ENCODE results near the gene RPRD1A.
"Not testable (repeated sequence)": the region's sequence is repeated elsewhere in the genome, so short reads cannot be mapped to it uniquely, and the experiment has no call there.

The RPRD1A gene

DNA sequence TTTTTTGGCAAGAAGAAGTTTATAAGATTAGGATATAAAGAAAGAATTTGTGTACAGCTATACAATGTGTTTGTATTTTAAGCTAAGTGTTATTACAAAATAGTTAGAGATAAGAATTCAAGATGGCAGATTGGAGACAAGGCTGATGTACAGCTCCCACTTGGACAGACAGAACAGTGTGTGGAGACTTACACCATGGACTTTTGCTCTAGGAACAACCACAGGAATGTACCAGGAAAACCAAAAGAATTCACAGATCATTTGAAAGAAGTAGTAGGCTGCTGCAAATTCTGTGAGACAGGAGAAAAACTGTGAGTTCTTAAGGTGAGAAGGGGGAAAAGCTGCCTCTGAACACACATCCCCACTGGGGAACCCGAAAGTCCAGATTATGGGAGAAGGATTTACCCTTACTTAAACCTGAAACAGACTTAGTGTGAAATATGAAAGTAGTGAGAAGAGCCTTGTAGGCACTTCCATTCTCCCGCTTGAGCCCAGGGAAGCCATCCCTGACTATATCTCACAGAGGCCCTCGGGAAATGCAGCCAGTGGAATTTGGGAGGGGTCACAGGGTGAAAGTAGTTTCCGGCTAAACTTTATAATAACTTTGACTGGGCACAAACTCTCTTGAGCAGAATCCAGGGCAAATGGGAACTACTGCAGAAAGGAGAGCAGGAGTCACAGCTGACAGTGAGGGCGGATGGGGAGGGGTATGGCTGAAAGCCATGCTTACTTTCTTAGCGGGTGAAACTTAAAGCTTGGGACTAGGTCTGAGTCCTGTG lies 11.6 kb upstream of the RPRD1A start:
- DNase-seq (ENCODE audit: low read depth in 2 of 2), result peak; percentile 37 to 43

DNA sequence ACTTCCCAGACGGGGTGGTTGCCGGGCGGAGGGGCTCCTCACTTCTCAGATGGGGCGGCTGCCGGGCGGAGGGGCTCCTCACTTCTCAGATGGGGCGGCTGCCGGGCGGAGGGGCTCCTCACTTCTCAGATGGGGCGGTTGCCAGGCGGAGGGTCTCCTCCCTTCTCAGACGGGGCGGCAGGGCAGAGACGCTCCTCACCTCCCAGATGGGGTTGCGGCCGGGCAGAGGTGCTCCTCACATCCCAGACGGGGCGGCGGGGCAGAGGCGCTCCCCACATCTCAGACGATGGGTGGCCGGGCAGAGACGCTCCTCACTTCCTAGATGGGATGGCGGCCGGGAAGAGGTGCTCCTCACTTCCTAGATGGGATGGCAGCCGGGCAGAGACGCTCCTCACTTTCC lies 10.4 kb upstream of the RPRD1A start:
- not testable (repeated sequence) for DNase-seq (ENCODE audit: low read depth in 2 of 2)

DNA sequence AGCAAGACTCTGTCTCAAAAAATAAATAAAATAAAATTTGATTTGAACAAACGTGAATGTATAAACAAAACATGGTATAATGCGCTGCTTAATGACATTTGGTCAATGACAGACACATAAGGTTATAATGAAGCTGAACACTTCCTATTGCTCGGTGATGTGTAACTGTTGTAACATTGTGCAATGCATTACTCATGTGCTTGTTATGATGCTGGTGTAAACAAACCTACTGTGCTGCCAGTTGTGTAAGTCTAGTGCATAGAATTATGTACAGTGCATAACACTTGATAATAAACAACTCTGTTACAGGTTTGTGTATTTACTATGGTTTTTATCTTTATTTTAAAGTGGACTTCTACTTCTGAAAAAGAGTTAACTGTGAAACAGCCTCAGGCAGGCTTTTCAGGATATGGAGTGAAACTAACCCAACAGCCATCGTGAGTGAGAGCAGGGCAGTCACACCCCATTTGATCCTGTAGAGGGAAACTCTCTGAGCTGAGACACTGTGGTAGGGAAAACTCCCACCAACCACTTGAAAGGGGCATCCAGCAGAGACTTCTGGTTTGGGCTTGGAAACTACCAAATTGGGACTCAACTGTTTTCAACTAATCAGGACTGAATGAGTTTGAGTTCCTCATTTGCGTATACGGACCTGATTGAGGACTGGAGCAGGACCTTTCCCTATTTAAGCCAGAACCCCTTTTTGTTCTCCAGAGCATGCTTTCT lies 8.7 kb upstream of the RPRD1A start:
- DNase-seq (ENCODE audit: low read depth in 2 of 2), result peak; percentile 42 to 44

DNA sequence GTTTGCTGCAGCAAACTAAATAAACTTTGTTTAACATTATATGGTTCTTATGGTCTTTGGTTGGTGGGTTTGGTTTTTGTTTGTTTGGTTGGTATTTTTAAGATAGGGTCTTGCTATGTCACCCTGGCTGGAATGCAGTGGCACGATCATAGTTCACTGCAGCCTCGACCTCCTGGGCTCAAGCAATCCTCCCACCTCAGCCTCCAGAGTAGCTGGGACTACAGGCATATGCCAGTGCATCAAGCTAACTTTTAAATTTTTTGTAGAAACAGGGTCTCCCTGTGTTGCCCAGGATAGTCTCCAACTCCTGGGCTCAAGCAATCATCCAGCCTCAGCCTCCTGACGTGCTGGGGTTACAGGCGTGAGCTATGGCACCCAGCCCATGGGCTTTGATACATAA lies 7.1 kb upstream of the RPRD1A start:
- no peak for DNase-seq (ENCODE audit: low read depth in 2 of 2)

DNA sequence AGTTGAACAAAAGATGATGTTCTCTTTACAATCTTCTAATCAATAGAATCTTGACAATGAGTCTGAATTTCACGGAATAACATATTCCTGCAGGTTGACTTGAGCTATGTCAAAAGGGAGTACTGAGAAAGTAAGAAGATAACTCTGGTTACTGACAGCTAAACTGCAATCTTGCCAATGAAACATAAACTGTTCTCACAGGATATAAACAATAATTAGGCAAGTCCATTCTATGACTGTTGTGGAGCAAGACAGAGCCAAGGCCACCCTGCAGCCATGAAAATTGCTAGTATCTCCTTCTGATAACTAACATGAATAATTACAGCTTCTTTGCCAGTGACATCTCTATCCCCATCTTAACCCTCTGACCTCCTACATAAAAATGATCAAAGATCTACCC lies 6.3 kb upstream of the RPRD1A start:
- no peak for DNase-seq (ENCODE audit: low read depth in 2 of 2)

DNA sequence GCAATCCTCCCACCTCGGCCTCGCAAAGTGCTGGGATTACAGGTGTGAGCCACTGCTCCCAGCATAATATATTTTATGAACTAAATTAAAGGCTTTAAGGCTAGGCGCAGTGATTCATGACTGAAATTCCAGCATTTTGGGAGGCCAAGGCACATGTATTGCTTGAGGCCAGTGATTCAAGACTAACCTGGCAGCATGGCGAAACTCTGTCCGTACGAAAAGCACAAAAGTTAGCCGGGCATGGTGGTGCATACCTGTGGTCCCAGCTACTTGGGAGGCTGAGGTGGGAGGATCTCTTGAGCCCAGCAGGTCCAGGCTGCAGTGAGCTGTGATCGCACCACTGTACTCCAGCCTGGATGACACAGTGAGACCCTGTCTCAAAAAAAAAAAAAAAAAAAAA lies 5.0 kb upstream of the RPRD1A start:
- DNase-seq (ENCODE audit: low read depth in 2 of 2), result not testable (repeated sequence)

DNA sequence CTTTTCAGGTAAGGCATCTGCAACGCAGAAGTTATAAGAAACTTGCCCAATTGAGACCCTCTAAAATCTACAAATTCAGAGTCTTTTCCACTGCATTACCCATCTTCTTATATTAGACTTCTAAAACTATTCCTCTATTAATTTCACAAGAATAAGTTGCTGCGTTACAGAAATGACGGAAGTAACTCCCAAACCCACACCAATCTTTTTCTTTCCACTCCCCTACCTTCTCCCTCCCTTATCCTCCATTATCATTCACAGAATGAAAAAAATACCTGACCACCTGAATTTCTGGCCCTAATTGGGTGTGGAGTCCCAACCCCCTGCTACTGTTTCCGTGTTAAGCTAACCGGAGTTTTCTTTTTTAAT lies 689 bp downstream of the RPRD1A start:
- no peak for DNase-seq (ENCODE audit: low read depth in 2 of 2)

DNA sequence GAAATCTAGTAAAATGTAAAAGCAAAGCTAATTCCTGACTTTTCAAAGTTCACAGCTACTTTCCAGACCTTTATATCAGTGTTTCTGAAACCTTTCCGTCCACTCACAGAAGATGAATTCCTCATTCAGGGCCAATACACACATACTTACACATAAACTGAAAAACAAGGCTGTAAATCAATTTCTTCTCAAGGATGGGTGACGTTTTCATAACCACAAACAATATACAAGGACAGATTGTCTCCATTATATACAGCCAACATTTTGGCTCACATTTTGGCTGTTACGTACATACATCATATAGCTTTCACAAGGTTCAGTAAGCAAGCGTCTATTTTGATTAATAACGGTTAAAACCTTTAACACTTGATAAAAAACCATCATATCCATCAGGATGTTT lies 1.4 kb downstream of the RPRD1A start:
- DNase-seq (ENCODE audit: low read depth in 2 of 2), result peak; percentile 43 to 44

DNA sequence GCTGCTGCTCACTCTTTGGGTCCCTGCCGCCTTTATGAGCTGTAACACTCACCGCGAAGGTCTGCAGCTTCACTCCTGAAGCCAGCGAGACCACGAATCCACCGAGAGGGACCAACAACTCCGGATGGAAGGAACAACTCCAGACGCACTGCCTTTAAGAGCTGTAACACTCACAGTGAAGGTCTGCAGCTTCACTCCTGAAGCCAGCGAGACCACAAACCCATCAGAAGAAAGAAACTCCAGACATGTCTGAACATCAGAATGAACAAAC lies 2.6 kb downstream of the RPRD1A start:
- DNase-seq (ENCODE audit: low read depth in 2 of 2), result not testable (repeated sequence)

DNA sequence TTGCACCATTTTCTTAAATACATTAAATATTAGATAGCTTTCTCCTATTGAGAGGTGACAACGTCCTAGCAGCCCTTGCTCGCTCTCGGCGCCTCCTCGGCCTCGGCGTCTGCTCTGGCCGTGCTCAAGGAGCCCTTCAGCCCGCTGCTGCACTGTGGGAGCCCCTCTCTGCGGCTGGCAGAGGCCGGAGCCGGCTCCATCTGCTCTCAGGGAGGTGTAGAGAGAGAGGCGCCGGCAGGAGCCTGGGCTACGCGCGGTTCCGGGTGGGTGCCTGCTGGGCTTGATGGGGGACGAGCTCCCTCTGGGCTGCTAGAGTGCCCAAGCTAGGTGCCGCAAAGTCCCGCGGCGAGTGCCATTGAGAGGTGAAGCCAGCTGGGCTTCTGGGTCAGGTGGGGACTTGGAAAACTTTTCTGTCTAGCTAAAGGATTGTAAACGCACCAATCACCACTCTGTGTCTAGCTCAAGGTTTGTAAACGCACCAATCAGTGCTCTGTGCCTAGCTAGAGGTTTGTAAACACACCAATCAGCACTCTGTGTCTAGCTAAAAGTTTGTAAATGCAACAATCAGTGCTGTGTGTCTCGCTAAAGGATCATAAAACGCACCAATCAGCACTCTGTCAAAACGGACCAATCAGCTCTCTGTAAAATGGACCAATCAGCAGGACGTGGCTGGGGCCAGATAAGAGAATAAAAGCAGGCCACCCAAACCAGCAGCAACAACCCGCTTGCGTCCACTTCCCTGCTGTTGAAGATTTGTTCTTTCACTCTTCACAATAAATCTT lies 3.1 kb downstream of the RPRD1A start:
- no peak for DNase-seq (ENCODE audit: low read depth in 2 of 2)

DNA sequence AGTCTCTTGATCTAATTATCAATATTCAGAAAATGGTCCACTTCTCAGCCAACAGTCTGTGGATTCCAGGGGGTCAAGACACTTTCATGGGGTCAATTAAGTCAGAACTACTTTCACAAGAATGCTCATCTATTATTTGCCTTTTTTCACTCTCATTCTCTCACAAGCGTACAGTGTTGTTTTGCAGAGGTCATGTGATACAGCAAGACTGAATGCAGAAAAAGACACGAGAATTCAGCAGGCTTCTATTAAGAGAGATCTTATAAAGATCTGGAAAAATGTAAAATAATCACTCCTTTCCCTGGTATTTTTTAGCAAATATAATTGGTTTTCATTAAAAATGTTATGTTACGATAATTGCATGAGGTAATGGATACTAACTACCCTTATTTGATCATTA lies 8.7 kb downstream of the RPRD1A start:
- DNase-seq (ENCODE audit: low read depth in 2 of 2), result no peak

DNA sequence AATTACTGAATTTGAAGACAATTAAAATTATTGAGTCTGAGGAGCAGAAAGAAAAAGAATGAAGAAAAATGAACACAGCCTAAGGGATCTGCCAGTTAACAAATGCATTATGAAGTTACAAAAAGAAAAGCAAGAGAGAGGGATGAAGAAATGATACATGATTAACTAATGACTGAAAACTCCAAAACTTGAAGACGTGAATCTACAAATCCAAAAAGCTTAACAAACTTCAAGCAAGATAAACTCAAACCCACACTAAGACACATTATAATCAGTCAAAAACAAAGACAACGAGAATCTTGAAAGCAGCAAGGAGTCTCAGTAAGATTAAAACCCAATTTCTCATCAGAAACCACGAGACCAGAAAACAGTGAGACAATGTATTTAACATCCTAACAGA lies 15.6 kb downstream of the RPRD1A start:
- DNase-seq (ENCODE audit: low read depth in 2 of 2), result no peak

DNA sequence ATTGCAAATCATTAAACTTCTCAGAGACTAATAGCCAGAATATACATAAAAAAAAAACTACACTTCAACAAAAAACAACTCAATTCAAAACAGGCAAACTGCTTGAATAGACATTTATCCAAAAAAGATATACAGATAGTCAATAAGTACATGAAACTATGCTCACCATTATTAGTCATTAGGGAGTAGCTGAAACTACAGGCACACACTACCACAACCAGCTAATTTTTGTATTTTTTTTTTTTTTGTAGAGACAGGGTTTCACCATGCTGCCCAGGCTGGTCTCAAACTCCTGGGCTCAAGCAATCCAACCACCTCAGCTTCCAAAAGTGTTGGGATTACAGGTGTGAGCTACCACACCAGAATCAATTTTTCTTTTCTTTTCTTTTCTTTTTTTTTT lies 16.9 kb downstream of the RPRD1A start:
- DNase-seq (ENCODE audit: low read depth in 2 of 2), result no peak

DNA sequence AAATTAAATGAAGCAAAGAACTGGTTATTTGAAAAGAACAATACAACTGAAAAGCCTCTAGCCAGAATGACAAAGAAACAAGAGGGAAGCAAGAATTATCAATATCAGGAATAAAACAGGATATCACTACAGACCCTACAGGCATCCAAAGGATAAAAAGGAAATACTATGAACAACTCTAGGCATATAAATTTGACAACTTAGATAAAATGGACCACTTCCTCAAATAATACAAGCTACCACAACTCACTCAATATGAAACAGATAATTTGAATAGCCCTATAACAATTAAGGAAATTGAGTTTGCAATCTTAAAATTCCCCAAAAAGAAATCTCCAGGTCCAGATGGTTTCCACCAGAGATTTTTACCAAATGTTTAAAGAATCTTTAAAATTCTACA lies 19.8 kb downstream of the RPRD1A start:
- DNase-seq (ENCODE audit: low read depth in 2 of 2), result no peak

DNA sequence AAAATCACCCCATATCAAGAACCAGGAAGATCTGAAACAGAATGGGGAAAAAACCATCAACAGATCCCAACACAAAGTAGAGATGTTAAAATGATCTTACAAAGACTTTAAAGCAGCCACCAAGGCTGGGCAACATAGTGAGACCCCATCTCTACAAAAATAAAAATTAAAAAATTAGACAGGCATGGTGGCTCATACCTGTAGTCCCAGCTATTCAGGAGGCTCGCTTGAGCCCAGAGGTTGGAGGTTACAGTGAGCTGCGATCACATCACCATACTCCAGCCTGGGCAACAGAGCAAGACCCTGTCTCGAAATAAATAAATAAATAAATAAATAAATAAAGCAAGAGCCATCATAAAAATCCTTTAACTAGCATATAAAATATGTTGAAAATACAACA lies 20.5 kb downstream of the RPRD1A start:
- no peak for DNase-seq (ENCODE audit: low read depth in 2 of 2)

DNA sequence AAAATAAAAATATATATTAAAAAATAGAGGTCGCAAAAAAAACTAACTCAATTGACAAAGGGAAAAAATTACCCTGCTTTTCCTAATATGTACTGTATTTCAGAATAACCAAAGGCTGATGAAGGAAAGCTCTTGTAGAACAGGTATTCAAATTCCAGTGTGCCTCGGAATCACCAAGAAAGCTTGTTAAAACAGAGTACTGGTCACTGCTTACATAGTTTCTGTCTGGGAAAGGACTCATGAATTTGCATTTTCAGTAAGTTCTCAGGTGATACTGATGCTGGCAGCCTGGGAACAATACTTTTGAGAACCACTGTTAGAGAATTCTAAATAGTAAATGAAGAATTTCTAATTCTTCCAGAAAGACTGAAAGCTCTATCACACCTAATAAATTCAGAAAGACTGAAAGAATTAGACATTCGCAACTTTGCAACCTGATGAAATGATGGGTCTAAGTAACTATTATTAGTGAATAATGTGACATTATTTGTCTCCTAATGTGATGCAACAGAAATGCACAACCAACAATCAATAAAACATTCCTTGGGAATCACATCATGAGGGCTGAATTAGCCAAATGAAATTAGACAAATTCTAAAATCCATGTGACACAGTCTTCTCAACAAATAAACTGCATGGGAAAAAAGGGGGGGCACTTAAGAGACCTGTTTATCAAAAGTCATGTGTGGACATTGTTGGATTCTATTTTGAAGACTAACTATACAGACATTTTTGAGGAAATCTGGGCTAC lies 21.9 kb downstream of the RPRD1A start:
- no peak for DNase-seq (ENCODE audit: low read depth in 2 of 2)

DNA sequence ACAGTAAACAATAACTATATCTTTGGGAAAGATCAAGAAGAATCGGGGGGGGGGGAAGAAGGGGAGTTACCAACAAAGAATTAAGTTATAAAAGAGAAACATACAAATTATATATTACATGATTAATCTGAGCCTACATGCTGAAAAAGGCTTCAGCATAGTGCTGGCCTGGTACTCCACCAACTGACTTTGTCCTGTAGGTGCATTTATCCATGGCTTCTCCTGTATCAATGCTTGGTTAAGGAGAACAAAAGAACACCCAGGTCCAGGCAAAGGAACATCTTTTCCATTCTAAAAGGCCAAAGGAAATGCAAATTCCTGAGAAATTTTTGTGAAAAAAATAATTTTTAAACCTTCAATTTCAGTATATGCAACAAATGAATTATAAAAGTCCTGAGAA lies 24.2 kb downstream of the RPRD1A start:
- no peak for DNase-seq (ENCODE audit: low read depth in 2 of 2)

DNA sequence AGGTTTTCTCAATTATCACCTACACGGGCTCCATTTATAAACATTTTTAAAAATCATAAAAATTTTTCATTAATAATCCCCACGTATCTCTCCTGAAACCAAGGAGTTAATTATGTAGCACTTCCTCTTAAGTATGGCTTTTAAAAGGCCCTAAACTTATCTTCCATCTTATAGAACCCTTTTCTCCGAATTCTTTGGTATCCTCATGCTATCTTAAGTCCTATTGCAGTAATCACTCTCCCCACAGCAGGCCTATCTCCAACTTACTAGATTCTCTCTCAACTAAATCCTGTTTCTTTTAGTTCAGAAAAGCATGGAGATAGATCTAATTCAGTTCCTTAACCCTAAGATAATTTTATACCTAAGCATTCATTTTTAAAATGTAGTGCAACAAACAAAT lies 26.2 kb downstream of the RPRD1A start:
- no peak for DNase-seq (ENCODE audit: low read depth in 2 of 2)

DNA sequence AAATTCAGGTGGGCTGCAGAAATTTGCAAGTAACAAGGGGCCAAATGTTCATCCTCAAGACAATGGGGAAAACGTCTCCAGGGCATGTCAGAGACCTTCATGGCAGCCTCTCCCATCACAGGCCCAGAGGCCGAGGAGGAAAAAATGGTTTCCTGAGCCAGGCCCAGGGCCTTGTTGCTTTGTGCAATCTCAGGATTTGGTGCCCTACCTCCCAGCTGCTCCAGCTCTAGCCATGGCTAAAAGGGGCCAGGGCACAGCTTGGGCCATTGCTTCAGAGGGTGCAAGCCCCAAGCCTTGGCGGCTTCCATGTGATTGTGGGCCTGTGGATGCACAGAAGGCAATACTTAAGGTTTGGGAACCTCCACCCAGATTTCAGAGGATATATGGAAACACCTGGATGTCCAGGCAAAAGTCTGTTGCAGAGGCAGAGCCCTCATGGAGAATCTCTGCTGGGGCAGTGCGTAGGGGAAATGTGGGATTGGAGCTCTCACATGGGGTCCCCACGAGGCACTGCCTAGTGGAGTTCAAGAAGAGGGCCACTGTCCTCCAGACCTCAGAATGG lies 29.2 kb downstream of the RPRD1A start:
- no peak for DNase-seq (ENCODE audit: low read depth in 2 of 2)

DNA sequence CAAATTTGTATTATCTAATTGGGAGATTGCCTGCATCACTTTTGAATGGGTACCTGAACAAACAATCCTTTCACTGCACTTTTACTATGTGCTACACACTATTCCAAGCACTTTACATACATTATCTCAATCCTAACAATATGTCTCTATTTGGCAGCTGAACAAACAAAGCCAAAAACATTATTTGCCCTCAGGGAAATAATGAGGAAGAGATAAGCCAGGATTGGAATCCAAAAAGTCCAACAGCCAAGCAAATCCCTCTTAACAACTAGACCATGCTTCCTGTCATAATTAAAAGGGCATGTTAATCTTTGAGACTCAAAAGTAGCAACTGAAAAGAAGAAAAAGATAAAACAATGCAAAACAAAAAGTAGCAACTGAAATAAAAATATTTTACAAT lies 32.1 kb downstream of the RPRD1A start:
- DNase-seq (ENCODE audit: low read depth in 2 of 2), result peak in 1 of 2 experiments; percentile 23

DNA sequence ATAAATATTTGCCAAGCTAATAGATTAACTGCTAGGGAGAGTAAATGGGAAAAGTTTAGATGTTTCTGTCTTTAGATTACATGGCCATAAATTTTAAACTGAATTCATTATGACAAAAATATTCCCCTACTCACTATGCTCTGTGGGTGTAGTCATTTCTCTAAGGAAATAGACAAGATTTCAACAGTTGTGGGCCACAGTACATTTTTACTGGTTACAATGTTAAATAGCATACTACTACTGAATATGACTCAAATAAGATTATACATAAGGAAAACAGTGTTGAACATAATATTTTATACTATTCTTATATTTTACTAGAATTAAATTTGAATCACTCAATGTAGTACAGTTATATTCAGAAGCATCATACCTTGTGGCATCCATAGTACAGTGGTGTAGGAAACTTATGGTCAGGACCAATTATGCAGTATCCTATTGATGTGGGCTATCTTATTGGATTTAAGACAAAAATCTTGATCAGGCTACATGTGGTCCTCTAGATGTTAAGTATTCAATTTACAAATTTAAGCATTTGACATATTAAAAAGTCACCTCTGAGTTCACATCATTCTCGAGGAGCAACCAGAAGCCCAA lies 33.0 kb downstream of the RPRD1A start:
- no peak for DNase-seq (ENCODE audit: low read depth in 2 of 2)

DNA sequence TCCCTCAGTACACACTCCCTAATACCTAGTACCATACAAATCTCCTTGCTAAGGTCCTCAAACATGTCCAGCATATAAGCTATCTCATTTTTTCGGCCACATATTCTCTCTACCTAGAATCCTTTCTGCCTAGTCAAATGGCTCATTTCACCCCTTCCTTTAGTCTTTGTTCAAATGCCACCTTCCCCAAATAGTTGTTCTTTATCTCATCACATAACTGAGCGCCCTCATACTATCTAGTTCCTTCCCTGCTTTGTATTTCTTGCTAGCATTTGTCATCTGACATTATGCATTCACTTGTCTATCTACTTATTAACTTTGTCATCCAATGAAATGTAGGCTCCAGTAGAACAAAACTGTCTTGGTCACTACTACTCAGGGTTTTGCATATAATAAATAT lies 35.5 kb downstream of the RPRD1A start:
- no peak for DNase-seq (ENCODE audit: low read depth in 2 of 2)
